Endothelial cell of umbilical vein (primary cell): Measurements from ENCODE around the gene CCDC167. TPM values are rescaled to one million over a fixed set of nuclear protein-coding genes. Genes with fewer than 3 reads are reported as not detected.

ENCODE experiments used
- BruUV-seq: library from RNA; stranded (reverse); fragments of 400-500 nt; replicated peaks from 2 replicates; lab custom pipeline; 2021; lab: Mats Ljungman, UMichigan
- CTCF ChIA-PET: fragments of 300-600, 350-600 bp; sonication (Branson Sonifier 250); formaldehyde crosslinking; loops from one replicate; lab custom pipeline; 2021; ENCODE audit warnings: antibody characterized with exemption, inconsistent platforms; lab: Charles Lee
- POLR2A ChIA-PET: fragments of 300-600, 350-600 bp; sonication (Branson Sonifier 250); formaldehyde crosslinking; loops from one replicate; lab custom pipeline; 2021; ENCODE audit warnings: antibody characterized with exemption, inconsistent platforms; lab: Charles Lee
- DNase-seq: peaks from one replicate; pipeline ENCODE4 v3.0.0-alpha.2; 2011; ENCODE audit warnings: low read depth, low spot score
- FAIRE-seq: peaks from 2 replicates; lab custom pipeline; 2011; peaks lifted over from hg19 to GRCh38; lab: Jason Lieb, UNC
- H2AFZ ChIP-seq: 2 replicates; pipeline ENCODE4 v1.6.0; 2012; ENCODE audit warnings: low read depth, low read length, control low read depth, inconsistent platforms
- H3K27ac ChIP-seq: 2 replicates; pipeline ENCODE4 v1.5.1; 2011; ENCODE audit warnings: low read depth, mild to moderate bottlenecking, control low read depth, low read length, moderate library complexity; ENCODE audit not compliant: insufficient read depth
- H3K27me3 ChIP-seq, 2 experiments: 2 replicates each; pipeline versions ENCODE4 v1.6.0 to v1.6.1; 2011; ENCODE audit warnings: low read length in 2 of 2, mixed read lengths in 1 of 2; ENCODE audit not compliant: control insufficient read depth in 2 of 2, insufficient read depth in 2 of 2
- H3K36me3 ChIP-seq, 2 experiments: 2 replicates in 1 of 2; 3 replicates in 1 of 2; pipeline ENCODE4 v1.5.1; 2011; ENCODE audit warnings: low read length in 2 of 2, mild to moderate bottlenecking in 1 of 2, moderate library complexity in 1 of 2; ENCODE audit not compliant: control insufficient read depth in 2 of 2, insufficient read depth in 2 of 2; ENCODE audit errors: extremely low read depth in 1 of 2
- H3K4me1 ChIP-seq: 3 replicates; pipeline ENCODE4 v1.5.1; 2011; ENCODE audit warnings: mild to moderate bottlenecking, low read length; ENCODE audit not compliant: control insufficient read depth, insufficient read depth; ENCODE audit errors: extremely low read depth
- H3K4me2 ChIP-seq: 2 replicates; pipeline ENCODE4 v1.6.1; 2011; ENCODE audit warnings: low read length, control low read depth, mixed read lengths; ENCODE audit not compliant: insufficient read depth
- H3K4me3 ChIP-seq, 3 experiments: fragments of 200-600 bp in 1 of 3; sonication (generic), shearing (Covaris generic) in 1 of 3; replicated peaks in 1 of 3; 2 replicates each; pipeline ENCODE4 v1.5.1; 2011 to 2016; ENCODE audit warnings: control low read depth in 3 of 3, low read length in 3 of 3, mild to moderate bottlenecking in 2 of 3, inconsistent platforms in 1 of 3, low read depth in 1 of 3, moderate library complexity in 1 of 3; ENCODE audit not compliant: insufficient read depth in 1 of 3
- H3K79me2 ChIP-seq: 2 replicates; pipeline ENCODE4 v1.6.0; 2012; ENCODE audit warnings: low read length, inconsistent platforms; ENCODE audit not compliant: control insufficient read depth, insufficient read depth
- H3K9ac ChIP-seq: replicated peaks from 2 replicates; pipeline ENCODE3; 2011; ENCODE audit warnings: low read length, control low read depth; ENCODE audit not compliant: insufficient read depth; ENCODE audit errors: extremely low read depth
- H3K9me1 ChIP-seq: replicated peaks from 3 replicates; pipeline ENCODE4 v1.6.0; 2011; ENCODE audit warnings: mild to moderate bottlenecking, low read length; ENCODE audit not compliant: control insufficient read depth, insufficient read depth; ENCODE audit errors: extremely low read depth
- H3K9me3 ChIP-seq: replicated peaks from 2 replicates; pipeline ENCODE4 v1.5.1; 2012; ENCODE audit warnings: low read length, inconsistent platforms; ENCODE audit not compliant: control insufficient read depth, insufficient read depth
- H4K20me1 ChIP-seq: replicated peaks from 2 replicates; pipeline ENCODE3; 2011; ENCODE audit warnings: mild to moderate bottlenecking, low read length; ENCODE audit not compliant: control insufficient read depth, insufficient read depth; ENCODE audit errors: extremely low read depth
- EZH2 ChIP-seq: IDR thresholded peaks from 2 replicates; pipeline ENCODE4 v1.6.1; 2012; ENCODE audit warnings: borderline replicate concordance, low read depth, mild to moderate bottlenecking, moderate library complexity, low read length, inconsistent platforms; ENCODE audit not compliant: severe bottlenecking
- FOS ChIP-seq: IDR thresholded peaks from 2 replicates; pipeline ENCODE4 v1.6.1; 2011; ENCODE audit warnings: mild to moderate bottlenecking, low read length, moderate library complexity, borderline replicate concordance; ENCODE audit not compliant: insufficient read depth
- GATA2 ChIP-seq: IDR thresholded peaks from 2 replicates; pipeline ENCODE4 v1.7.0; 2011; ENCODE audit warnings: low read depth, mild to moderate bottlenecking, moderate library complexity, mixed read lengths, low read length; ENCODE audit not compliant: insufficient read length, insufficient read depth
- JUN ChIP-seq: IDR thresholded peaks from 2 replicates; pipeline ENCODE4 v1.6.1; 2011; ENCODE audit warnings: borderline replicate concordance, low read depth; ENCODE audit not compliant: insufficient read length, insufficient read depth
- MYC ChIP-seq: IDR thresholded peaks from one replicate; pipeline ENCODE4 v1.6.1; 2011; ENCODE audit warnings: mild to moderate bottlenecking, low read depth, low read length
- POLR2A ChIP-seq: IDR thresholded peaks from 2 replicates; pipeline ENCODE4 v1.6.1; 2012; ENCODE audit warnings: low read depth, mild to moderate bottlenecking, control low read depth, low read length
- POLR2AphosphoS5 ChIP-seq: IDR thresholded peaks from 2 replicates; pipeline ENCODE4 v1.6.1; 2012; ENCODE audit warnings: low read depth, mild to moderate bottlenecking, control low read depth, low read length, moderate library complexity; ENCODE audit not compliant: insufficient read depth
- dilution Hi-C: fragments of 300-500 bp; cut with MboI; formaldehyde crosslinking; loops from one replicate; pipeline ENCODE4 v1.15.0; 2019; ENCODE audit warnings: low sequenced_read_pairs; ENCODE audit not compliant: extremely low pct_ligation_motif_present
- intact Hi-C: fragments of 100-400 bp; cut with micrococcal nuclease; formaldehyde crosslinking; loops from one replicate; pipeline ENCODE4 v1.10.0; 2022
- polyA plus RNA-seq, 4 experiments: library from polyadenylated mRNA; depleted of rRNA in 3 of 4; stranded (reverse) in 3 of 4; unstranded in 1 of 4; fragments of >200 nt; gene quantifications; 2 replicates each; pipeline versions ENCODE4 v1.2.1 to v1.2.3, GENCODE V29; 2011 to 2012; ENCODE audit warnings: missing spikeins in 1 of 4
- total RNA-seq: library from RNA; stranded (reverse); gene quantifications from 2 replicates; pipeline ENCODE4 v1.2.3, GENCODE V29; 2021
- TF ChIP-seq, protein P1 (sequence below): IDR thresholded peaks from 2 replicates; pipeline ENCODE4 v1.6.1; 2011; ENCODE audit not compliant: insufficient read depth, insufficient read length
- TF ChIP-seq, protein P2 (sequence below), 2 donors: IDR thresholded peaks; 1 replicate in 1 of 2; 2 replicates in 1 of 2; pipeline ENCODE4 v1.5.1; 2011; ENCODE audit warnings: low read length in 2 of 2, mild to moderate bottlenecking in 2 of 2, moderate library complexity in 2 of 2, control low read depth in 1 of 2, inconsistent platforms in 1 of 2, low read depth in 1 of 2; ENCODE audit not compliant: insufficient read depth in 1 of 2; ENCODE audit errors: extremely low read depth in 1 of 2

Gene CCDC167
- total and polyA plus RNA-seq, 2 donors (not counting 3 experiments of a cell fraction or from before 2014, with no cell fraction given), result 46.6 to 105 TPM

DNA sequence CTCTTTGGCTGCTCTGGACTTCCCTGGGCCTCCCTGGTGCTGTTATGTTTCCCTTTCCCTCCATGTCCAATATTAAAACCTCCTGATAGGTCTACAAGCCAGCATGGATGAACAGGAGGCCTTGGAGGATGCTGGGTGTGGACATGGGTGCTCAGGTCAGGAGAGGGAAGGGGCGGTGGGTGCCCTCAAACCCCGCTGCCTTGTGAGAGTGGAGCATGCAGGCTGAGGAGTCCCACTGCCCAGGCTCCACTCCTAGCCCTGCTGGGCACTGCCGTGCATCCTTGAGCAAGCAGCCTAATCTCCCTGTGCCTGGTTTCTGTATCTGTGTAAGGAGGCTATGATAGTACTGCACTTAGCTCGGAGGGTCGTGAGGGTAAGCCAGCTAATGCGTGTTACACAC is 18.4 kb upstream of the CCDC167 start:
- H3K27me3 ChIP-seq, result peaks cover 5 to 11% of the 10 kb centered on the region in 2 experiments

More for the DNA sequence above, 18.4 kb upstream of the CCDC167 start:
- Histone ChIP-seq H3K27ac (no peak overlapping the region), H3K4me1 (no peaks in the 10 kb centered on the region), H3K9me3 (no peaks in the 10 kb centered on the region), H4K20me1 (no peaks in the 10 kb centered on the region), H3K36me3 (no peaks in the 10 kb centered on the region), H3K4me2 (no peak overlapping the region), H2AFZ (no peak overlapping the region), H3K9ac (no peak overlapping the region), H3K79me2 (no peaks in the 10 kb centered on the region), H3K4me3 (no peak overlapping the region), H3K9me1 (no peaks in the 10 kb centered on the region)
- no TSS peak for BruUV-seq
- ChIA-PET CTCF (interaction anchor here (0.6 to 1.4 kb wide), 3 partner anchors 21 to 470 kb away, joined by 3 to 6 read pairs (median 5); no protein-coding TSS in a partner anchor), POLR2A (no interaction called here)
- dilution Hi-C loops (no loop called here), intact Hi-C loops (no loop called here)
- FAIRE-seq (no peak), DNase-seq (no peak)
- TF ChIP-seq, protein P1, sequence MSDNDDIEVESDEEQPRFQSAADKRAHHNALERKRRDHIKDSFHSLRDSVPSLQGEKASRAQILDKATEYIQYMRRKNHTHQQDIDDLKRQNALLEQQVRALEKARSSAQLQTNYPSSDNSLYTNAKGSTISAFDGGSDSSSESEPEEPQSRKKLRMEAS, result no peak
- TF ChIP-seq MYC (no peak), JUN (no peak), GATA2 (no peak), POLR2AphosphoS5 (no peak), EZH2 (no peak), POLR2A (no peak), FOS (no peak)
- TF ChIP-seq, protein P2, sequence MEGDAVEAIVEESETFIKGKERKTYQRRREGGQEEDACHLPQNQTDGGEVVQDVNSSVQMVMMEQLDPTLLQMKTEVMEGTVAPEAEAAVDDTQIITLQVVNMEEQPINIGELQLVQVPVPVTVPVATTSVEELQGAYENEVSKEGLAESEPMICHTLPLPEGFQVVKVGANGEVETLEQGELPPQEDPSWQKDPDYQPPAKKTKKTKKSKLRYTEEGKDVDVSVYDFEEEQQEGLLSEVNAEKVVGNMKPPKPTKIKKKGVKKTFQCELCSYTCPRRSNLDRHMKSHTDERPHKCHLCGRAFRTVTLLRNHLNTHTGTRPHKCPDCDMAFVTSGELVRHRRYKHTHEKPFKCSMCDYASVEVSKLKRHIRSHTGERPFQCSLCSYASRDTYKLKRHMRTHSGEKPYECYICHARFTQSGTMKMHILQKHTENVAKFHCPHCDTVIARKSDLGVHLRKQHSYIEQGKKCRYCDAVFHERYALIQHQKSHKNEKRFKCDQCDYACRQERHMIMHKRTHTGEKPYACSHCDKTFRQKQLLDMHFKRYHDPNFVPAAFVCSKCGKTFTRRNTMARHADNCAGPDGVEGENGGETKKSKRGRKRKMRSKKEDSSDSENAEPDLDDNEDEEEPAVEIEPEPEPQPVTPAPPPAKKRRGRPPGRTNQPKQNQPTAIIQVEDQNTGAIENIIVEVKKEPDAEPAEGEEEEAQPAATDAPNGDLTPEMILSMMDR (IDR thresholded peaks at IDR 0.05; ENCODE audit: extremely low read depth in 1 of 2, insufficient read depth in 1 of 2, low read depth in 1 of 2, low read length in 2 of 2), result no peak
